Fibroblast of skin of back (primary cell): Measurements from ENCODE around the gene RUNDC3A.
"Not testable (repeated sequence)": the region's sequence is repeated elsewhere in the genome, so short reads cannot be mapped to it uniquely, and the experiment has no call there.

Source experiments
- DNase-seq: peaks from one replicate; pipeline ENCODE4 v3.0.0-alpha.2; 2013

The RUNDC3A gene

DNA sequence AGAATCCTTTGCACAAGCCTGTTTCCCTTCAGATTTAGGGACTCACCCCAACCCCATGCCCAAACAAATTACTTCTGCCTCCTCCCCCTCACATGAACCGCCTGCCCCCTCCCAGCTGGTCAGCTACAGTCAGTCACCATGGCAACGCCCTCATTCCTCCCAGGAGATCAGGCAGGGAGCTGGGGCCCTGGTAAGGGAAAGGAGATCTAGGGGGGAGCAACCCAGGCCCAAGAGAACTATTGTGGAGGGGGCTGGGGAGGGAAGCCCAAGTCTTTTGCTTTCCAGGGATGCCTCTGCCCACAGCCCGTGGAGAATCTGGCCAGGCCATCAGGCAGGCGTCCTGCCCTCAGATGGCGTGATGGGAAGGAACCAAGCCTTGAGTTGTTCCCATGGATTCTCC lies 52.4 kb downstream of the RUNDC3A start:
- peak; percentile 39 for DNase-seq

GRCh38 chr17:44361292-44362260 lies 53.2 kb downstream of the RUNDC3A start:
- DNase-seq: no peak

- DNase-seq: no peak
Measured at GRCh38 chr17:44362459-44362948, 54.1 kb downstream of the RUNDC3A start.

- DNase-seq: peak; percentile 19
Measured at GRCh38 chr17:44362949-44363612, 54.7 kb downstream of the RUNDC3A start.

- peak; percentile 65 for DNase-seq
Measured at GRCh38 chr17:44363613-44364159, 55.3 kb downstream of the RUNDC3A start, which contains the start of gene FAM171A2. FAM171A2 (minus strand) TSS chr17:44363853; CDS start chr17:44363714, 139 bp downstream.

GRCh38 chr17:44365051-44365450 lies 56.6 kb downstream of the RUNDC3A start:
- DNase-seq: not testable (repeated sequence)

DNA sequence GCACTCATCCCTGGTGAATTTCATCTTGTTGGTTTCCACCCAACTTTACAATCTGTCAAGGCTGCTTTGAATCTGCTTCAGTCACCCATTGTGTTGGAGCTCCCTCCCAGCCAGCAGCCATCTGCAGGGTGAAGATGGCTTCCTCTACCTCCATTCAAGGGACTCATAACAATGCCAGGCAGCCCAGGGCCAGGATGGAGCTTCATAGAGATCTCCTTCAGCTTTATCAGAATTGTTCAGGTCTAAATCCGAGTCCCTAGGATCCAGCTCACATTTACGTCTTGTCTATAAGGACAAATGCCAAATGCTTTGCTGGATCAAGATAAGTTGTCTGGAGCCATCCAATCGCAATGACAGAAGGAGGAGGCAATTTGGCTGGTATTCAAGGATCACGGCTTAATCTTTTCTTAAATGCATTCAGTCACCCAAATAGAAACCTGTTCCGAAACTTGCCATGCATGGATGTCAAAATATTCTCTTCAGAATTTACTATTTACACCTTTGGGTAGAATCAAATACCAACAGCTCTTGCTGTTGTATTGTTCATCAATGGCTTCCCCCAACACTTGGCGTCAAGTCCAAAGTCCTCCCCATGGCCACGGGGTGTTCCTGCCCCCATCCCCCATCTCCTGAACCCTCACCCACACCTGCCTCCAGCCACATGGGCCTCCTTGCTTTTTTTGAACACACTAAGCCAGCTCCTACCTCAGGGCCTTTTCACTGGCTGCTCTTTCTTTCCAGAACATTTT lies 59.0 kb downstream of the RUNDC3A start:
- DNase-seq: no peak
